Measurements from ENCODE around the gene PDZD7. TPM values are rescaled to one million over a fixed set of nuclear protein-coding genes. Genes with fewer than 3 reads are reported as not detected.
"Not testable (repeated sequence)": the region's sequence is repeated elsewhere in the genome, so short reads cannot be mapped to it uniquely, and the experiment has no call there.

Gene PDZD7
- total RNA-seq, 4 donors from 2014 or later: under 0.01 to 0.75 (median 0.39) TPM

DNA sequence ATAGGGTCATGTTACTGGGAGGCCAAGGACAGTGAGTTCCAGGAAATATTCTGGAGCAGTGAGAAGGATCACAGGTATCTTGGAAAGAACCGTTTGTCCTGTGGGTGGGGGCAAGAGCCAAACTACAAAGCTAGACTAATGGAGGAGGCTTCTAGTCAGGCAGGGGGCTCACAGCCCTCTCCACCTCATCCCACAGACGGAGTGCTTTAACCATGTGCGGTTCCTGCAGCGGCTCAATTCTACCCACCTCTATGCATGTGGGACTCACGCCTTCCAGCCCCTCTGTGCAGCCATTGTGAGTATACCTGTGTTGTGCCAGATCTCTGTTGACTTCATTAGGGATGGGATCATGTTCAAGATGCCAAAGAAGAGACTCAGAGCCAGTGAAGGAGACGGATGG is 53.5 kb downstream of the PDZD7 start:
- TF ChIP-seq, protein P1, sequence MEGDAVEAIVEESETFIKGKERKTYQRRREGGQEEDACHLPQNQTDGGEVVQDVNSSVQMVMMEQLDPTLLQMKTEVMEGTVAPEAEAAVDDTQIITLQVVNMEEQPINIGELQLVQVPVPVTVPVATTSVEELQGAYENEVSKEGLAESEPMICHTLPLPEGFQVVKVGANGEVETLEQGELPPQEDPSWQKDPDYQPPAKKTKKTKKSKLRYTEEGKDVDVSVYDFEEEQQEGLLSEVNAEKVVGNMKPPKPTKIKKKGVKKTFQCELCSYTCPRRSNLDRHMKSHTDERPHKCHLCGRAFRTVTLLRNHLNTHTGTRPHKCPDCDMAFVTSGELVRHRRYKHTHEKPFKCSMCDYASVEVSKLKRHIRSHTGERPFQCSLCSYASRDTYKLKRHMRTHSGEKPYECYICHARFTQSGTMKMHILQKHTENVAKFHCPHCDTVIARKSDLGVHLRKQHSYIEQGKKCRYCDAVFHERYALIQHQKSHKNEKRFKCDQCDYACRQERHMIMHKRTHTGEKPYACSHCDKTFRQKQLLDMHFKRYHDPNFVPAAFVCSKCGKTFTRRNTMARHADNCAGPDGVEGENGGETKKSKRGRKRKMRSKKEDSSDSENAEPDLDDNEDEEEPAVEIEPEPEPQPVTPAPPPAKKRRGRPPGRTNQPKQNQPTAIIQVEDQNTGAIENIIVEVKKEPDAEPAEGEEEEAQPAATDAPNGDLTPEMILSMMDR (IDR thresholded peaks at IDR 0.05): no peak
- TF ChIP-seq EP300 (IDR thresholded peaks at IDR 0.05): no peak
- TF ChIP-seq POLR2A (IDR thresholded peaks at IDR 0.05; ENCODE audit: low read depth): no peak
- no peak for TF ChIP-seq POLR2AphosphoS5 (IDR thresholded peaks at IDR 0.05)
- Histone ChIP-seq H3K4me1 (no peaks in the 10 kb centered on the region), H3K27ac (replicated peaks in 1 of 4) (no peak overlapping the region), H3K36me3 (peaks cover 9 to 57% (median 47%) of the 10 kb centered on the region in 4 donors), H3K4me3 (no peak overlapping the region), H3K9me3 (no peaks in the 10 kb centered on the region), H3K27me3 (no peaks in the 10 kb centered on the region)
- intact Hi-C loops (cut with DNase I): no loop called here
- 79% methylated on average over 6 of the region's 6 CpGs for WGBS
- no peak for DNase-seq (ENCODE audit: extremely low spot score)

DNA sequence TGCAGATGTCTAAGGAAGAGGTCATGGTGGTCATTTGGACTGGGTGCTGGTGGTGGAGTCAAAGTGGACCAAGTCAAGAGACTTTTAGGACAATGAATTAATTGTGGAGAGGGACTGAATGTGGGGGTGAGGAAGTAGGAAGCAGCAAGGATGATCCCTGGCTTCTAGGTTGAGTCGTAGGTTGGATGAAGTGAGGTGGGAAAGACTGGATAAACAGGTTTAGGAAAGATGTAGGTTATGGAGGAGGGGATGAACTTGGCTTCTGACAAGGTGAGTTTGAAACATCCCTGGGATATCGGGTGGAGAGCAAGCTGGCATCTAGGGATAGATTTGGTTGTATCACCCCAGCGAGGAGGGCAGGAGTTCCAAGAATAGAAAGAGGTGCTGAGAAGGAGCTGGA is 54.0 kb downstream of the PDZD7 start:
- 90% methylated on average over 3 of the region's 3 CpGs for WGBS
- Histone ChIP-seq H3K36me3 (peaks cover 9 to 52% (median 42%) of the 10 kb centered on the region in 4 donors), H3K27ac (replicated peaks in 1 of 4) (no peak overlapping the region), H3K9me3 (no peaks in the 10 kb centered on the region), H3K4me3 (no peak overlapping the region), H3K4me1 (no peaks in the 10 kb centered on the region), H3K27me3 (no peaks in the 10 kb centered on the region)
- intact Hi-C loops (cut with DNase I): no loop called here
- TF ChIP-seq POLR2A (IDR thresholded peaks at IDR 0.05; ENCODE audit: low read depth) (no peak), EP300 (IDR thresholded peaks at IDR 0.05) (no peak), POLR2AphosphoS5 (IDR thresholded peaks at IDR 0.05) (no peak)
- TF ChIP-seq, protein P1 (IDR thresholded peaks at IDR 0.05): no peak
- no peak for DNase-seq (ENCODE audit: extremely low spot score)

DNA sequence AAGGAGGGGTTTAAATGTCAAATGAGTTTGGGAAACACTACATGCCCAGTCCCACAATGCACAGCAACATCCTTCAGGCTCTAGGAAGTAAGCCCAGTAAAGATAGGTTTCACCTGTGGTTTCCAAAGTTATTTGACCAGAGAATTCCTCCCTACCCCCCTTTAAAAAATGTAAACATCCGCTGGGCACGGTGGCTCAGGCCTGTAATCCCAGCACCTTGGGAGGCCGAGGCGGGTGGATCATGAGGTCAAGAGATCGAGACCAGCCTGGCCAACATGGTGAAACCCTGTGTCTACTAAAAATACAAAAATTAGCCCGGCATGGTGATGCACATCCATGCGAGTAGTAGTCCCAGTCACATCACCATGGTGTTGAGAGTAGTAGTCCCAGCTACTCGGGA is 55.5 kb downstream of the PDZD7 start:
- H3K27me3 ChIP-seq; H3K4me1 ChIP-seq; H3K27ac ChIP-seq (replicated peaks in 1 of 4); H3K4me3 ChIP-seq; H3K9me3 ChIP-seq; DNase-seq (ENCODE audit: extremely low spot score); intact Hi-C loops (cut with DNase I): not testable (repeated sequence)
- H3K36me3 ChIP-seq: peaks cover 0 to 36% (median 28%) of the 10 kb centered on the region in 4 donors
- 84% methylated on average over 8 of the region's 8 CpGs for WGBS

DNA sequence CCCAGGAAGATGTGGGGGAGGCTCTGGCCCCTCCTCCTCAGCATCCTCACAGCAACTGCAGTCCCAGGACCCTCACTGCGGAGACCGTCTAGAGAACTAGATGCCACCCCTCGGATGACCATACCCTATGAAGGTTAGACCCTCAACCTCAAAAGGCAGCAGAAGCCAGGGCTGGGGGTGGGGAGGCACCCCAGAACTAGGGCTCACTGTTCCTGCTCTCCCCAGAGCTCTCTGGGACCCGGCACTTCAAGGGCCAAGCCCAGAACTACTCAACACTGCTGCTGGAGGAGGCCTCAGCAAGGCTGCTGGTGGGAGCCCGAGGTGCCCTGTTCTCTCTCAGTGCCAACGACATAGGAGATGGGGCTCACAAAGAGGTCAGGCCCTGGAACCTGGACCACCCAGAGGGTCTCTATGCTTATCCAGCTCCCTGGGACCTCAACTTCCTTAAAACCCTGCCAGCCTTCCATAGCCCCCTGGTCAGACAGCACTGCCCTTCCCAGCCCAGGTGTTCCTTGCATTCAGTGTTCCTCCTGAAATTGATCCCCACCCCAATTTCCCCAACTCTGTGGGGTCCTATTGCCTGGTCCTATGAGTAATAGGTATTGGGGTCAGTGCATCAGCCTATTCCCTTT is 57.9 kb downstream of the PDZD7 start:
- no peak overlapping the region for H3K27ac ChIP-seq (replicated peaks in 1 of 4)
- H3K4me3 ChIP-seq: no peak overlapping the region
- intact Hi-C loops (cut with DNase I): no loop called here
- peaks cover 0 to 13% (median 4%) of the 10 kb centered on the region in 4 donors for H3K36me3 ChIP-seq
- WGBS: 83% methylated on average over 1 of the region's 6 CpGs
- H3K27me3 ChIP-seq: peaks cover 0 to 5% (median 0%) of the 10 kb centered on the region in 4 donors
- TF ChIP-seq, protein P1 (IDR thresholded peaks at IDR 0.05): no peak
- TF ChIP-seq POLR2AphosphoS5 (IDR thresholded peaks at IDR 0.05) (no peak), EP300 (IDR thresholded peaks at IDR 0.05) (no peak)
- DNase-seq (ENCODE audit: extremely low spot score): no peak
- peaks cover 7 to 24% (median 19%) of the 10 kb centered on the region in 4 donors for H3K4me1 ChIP-seq
- H3K9me3 ChIP-seq: no peaks in the 10 kb centered on the region

DNA sequence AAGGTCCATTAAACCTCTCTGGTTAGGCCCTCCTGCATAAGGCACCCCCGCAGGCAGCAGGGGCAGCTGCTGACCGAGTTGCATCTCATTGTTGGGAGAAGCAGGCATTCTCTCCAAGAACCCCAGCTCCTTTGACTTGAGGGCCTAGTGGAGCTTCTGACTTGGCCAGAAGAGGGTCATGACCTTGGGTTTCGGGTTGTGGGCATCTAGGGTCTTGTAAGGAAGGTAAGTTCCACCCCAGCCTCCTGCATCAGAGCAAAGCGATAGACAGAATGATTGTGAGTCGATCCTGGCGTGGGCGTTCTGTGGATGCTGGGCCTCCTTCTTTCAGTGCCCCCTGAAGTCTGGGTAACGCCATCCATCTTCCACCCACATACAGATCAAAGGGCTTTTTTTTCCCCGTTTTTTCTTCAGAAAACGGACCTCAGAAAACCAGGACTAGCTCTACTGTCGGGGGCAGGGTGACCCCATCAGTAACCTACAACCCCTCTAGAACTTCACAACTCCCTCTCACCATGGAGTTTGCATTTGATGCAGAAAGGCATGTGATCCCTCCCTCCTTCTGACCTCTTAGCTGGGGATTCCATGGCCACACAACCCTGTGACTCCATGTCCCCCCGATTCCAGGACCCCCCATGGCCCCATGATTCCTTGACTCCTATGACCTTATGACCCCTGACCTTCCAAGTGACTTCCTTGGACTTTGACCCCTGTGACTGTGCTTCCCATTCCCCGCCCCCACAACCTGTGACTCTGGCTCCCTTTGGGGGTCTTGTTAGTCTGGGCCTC is 58.6 kb downstream of the PDZD7 start:
- H3K4me3 ChIP-seq: no peak overlapping the region
- peaks cover 7 to 25% (median 19%) of the 10 kb centered on the region in 4 donors for H3K4me1 ChIP-seq
- 69% methylated on average over 11 of the region's 13 CpGs for WGBS
- intact Hi-C loops (cut with DNase I): no loop called here
- no peaks in the 10 kb centered on the region for H3K9me3 ChIP-seq
- H3K36me3 ChIP-seq: peaks cover 0 to 6% (median under 1%) of the 10 kb centered on the region in 4 donors
- H3K27me3 ChIP-seq: peaks cover 0 to 5% (median 0%) of the 10 kb centered on the region in 4 donors
- no peak for DNase-seq (ENCODE audit: extremely low spot score)
- TF ChIP-seq POLR2A (IDR thresholded peaks at IDR 0.05; ENCODE audit: low read depth) (no peak), POLR2AphosphoS5 (IDR thresholded peaks at IDR 0.05) (no peak), EP300 (IDR thresholded peaks at IDR 0.05) (no peak)
- TF ChIP-seq, protein P1 (IDR thresholded peaks at IDR 0.05): no peak
- no peak overlapping the region for H3K27ac ChIP-seq (replicated peaks in 1 of 4)

All from esophagus muscularis mucosa (tissue), 4 donors.